Middle frontal gyrus (tissue), 1 donor: ENCODE measurements around the gene RBL2.
"Not testable (repeated sequence)": the region's sequence is repeated elsewhere in the genome, so short reads cannot be mapped to it uniquely, and the experiment has no call there.

Experiments
- DNase-seq: peaks from one replicate; pipeline ENCODE4 v3.0.0-alpha.2; 2015; ENCODE audit warnings: low spot score; ENCODE audit errors: extremely low spot score

RBL2 gene, protein sequence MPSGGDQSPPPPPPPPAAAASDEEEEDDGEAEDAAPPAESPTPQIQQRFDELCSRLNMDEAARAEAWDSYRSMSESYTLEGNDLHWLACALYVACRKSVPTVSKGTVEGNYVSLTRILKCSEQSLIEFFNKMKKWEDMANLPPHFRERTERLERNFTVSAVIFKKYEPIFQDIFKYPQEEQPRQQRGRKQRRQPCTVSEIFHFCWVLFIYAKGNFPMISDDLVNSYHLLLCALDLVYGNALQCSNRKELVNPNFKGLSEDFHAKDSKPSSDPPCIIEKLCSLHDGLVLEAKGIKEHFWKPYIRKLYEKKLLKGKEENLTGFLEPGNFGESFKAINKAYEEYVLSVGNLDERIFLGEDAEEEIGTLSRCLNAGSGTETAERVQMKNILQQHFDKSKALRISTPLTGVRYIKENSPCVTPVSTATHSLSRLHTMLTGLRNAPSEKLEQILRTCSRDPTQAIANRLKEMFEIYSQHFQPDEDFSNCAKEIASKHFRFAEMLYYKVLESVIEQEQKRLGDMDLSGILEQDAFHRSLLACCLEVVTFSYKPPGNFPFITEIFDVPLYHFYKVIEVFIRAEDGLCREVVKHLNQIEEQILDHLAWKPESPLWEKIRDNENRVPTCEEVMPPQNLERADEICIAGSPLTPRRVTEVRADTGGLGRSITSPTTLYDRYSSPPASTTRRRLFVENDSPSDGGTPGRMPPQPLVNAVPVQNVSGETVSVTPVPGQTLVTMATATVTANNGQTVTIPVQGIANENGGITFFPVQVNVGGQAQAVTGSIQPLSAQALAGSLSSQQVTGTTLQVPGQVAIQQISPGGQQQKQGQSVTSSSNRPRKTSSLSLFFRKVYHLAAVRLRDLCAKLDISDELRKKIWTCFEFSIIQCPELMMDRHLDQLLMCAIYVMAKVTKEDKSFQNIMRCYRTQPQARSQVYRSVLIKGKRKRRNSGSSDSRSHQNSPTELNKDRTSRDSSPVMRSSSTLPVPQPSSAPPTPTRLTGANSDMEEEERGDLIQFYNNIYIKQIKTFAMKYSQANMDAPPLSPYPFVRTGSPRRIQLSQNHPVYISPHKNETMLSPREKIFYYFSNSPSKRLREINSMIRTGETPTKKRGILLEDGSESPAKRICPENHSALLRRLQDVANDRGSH

GRCh38 chr16:53434377-53435065 lies at the start of gene RBL2:
RBL2 (plus strand) TSS chr16:53434471; CDS start chr16:53434557, 86 bp downstream.
- peak; percentile 53 for DNase-seq

- DNase-seq, result not testable (repeated sequence)
Measured at GRCh38 chr16:53384610-53385009, 49.7 kb upstream of the RBL2 start.

- DNase-seq, result no peak
Measured at GRCh38 chr16:53404959-53405358, 29.3 kb upstream of the RBL2 start.

DNA sequence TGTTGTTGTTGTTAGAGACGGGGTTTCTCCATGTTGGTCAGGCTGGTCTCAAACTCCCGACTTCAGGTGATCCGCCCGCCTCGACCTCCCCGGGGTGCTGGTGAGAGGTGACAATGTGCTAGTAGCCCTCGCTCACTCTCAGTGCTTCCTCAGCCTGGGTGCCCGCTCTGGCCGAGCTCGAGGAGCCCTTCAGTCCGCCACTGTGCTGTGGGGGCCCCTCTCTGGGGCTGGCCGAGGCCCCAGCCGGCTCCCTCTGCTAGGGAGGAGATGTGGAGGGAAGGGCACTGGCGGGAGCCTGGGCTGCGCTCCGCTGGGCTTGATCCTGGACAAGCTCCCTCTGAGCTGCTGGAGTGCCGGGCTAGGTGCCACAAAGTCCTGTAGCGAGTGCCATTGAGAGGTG lies 21.7 kb upstream of the RBL2 start:
- DNase-seq, result no peak

GRCh38 chr16:53413864-53414263 lies 20.4 kb upstream of the RBL2 start:
- no peak for DNase-seq

DNA sequence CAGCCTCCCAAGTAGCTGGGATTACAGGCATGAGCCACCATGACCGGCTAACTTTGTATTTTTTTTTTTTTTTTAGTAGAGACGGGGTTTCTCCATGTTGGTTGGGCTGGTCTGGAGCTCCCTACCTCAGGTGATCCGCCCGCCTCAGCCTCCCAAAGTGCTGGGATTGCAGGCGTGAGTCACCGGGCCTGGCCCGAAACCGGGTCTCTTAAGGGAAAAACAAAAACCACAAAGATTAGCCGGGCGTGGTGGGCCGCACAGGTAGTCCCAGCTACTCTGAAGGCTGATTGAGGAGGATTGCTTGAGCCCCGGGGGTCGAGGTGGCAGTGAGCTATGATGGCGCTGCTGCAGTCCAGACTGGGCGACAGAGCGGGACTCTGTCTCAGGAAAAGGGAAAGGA lies 19.9 kb upstream of the RBL2 start:
- DNase-seq, result no peak

GRCh38 chr16:53415504-53415903 lies 18.8 kb upstream of the RBL2 start:
- DNase-seq, result no peak

DNA sequence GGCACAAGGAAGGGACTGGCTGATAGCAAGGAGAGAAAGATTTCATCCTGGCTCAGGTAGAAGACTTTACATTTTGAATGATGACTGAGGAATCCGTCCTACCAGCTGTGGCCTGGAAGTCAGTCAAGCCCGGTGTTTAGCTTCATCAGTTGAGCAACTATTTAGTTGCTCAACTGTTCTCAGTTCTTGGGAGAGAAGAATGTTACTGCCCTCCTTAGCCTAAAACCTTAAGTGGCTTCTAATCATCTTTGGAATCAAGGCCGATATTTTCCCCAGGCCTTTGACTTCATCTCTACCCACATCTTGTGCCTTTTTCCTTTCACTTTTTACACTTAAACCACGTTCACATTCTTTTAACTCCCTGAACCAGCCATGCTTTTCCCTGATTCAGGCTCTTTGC lies 17.3 kb upstream of the RBL2 start:
- DNase-seq, result no peak

DNA sequence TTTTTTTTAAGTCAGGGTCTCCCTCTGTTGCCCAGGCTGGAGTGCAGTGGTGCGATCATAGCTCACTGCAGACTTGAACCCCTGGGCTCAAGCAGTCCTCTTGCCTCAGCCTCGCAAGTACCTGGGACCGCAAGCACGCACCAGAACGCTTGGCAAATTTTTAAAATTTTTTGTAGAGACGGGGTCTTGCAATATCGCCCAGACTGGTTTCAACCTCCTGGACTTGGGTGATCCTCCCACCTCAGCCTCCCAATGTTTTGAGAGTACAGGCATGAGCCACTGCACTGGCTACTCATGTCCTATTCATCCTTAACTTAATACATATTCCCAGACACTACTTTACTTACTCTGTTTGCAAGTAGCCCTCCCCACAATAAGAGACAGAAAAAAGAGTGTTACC lies 16.3 kb upstream of the RBL2 start:
- DNase-seq, result no peak

DNA sequence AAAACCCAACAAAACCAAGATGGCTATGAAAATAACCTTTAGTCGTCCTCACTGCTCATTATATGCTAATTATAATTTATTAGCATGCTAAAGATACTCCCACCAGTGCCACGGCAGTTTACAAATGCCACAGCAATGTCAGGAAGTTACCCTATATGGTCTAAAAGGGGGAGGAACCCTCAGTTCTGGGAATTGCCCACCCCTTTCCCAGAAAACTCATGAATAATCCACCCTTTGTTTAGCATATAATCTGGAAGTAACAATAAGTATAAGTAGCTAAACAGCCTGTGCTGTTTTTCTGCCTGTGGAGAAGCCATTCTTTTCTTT lies 14.9 kb upstream of the RBL2 start:
- not testable (repeated sequence) for DNase-seq

- DNase-seq, result no peak
Measured at GRCh38 chr16:53421248-53421647, 13.0 kb upstream of the RBL2 start.

DNA sequence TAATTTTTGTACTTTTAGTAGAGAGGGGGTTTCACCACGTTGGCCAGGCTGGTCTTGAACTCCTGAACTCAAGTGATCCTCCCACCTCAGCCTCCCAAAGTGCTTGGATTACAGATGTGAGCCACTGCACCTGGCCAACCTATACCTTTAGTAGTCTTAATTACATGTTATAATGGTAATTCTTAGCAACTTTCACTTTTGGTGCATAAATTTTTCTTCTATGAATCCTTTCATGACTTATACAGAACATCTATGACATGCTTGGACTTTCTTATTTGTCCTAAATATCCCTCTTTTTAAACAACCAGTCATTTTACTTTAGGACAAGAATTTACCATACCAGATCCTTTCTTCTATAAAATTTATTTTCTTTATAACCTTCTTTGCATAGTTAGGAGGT lies 10.3 kb upstream of the RBL2 start:
- DNase-seq, result not testable (repeated sequence)

GRCh38 chr16:53428681-53429080 lies 5.6 kb upstream of the RBL2 start:
- DNase-seq, result no peak

GRCh38 chr16:53429221-53429943 lies 4.9 kb upstream of the RBL2 start:
- no peak for DNase-seq

DNA sequence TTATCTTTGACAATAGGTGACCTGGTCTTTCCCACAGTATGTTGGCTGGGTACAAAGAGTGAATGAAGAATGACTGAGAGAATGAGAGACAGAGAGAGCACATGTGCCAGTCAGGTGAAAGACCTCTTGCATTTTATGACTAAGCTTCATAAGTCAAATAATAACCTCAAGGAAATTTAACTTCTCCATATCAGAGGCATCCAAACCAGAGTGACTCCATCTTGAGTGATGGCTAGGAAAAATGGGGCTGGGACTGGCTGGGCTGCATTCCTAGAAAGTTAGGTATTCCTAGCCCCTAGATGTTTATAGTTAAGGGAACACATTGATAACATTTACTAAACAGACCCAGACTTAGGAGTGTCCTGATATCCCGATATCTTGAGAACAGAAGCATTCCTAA lies 3.9 kb upstream of the RBL2 start:
- DNase-seq, result no peak

- no peak for DNase-seq
Measured at GRCh38 chr16:53433509-53433908, 762 bp upstream of the RBL2 start.

- DNase-seq, result no peak
Measured at GRCh38 chr16:53433930-53434376, 318 bp upstream of the RBL2 start.

DNA sequence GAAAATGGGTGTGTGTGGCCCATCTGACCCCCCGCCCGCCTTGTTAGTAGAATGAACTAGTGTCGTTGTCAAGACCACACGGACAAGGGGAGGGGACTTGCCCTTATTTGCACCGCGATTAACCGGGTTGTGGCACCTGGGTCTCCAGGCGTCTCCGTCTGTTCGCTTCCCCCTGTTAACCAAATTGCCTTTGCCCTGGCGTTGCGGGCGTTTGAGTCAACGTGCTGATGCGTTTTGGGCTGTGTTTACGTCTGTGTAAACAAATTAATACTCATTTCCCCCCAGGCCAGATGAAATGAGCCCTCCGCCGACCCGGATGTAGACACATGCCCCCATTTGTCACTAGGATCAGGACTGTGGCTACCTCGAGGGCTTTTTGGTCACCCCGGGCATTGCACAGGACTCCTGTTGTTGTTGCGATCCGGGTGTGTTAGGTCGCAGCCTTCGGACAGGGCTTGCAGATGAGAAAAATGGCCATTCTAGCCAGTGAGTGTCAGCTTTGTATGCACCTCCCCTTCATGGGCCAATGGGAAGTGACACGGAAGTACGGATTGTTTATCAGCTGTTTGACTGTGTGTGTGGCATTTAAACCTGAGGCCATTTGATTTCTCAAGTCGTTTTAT lies 906 bp downstream of the RBL2 start:
- DNase-seq, result peak; percentile 71

GRCh38 chr16:53440125-53440524 lies 5.9 kb downstream of the RBL2 start:
- no peak for DNase-seq

DNA sequence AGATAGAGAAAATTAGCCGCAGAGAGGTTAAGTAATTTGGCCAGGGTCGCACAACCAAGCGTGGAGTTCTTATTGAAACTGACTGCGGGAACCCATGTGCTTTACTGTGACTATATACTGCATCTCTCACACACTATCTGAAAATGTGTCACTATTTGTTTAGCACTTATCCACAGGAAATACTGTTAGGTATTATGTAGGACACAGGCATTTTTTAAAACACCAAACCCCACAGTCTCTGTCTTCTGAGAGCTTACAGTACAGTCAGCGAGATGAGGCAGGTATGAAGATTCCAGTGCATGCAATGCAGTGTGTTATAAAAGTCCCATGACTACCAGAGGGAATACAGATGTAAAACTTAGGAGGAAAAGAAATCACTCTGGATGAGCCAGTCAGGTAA lies 11.3 kb downstream of the RBL2 start:
- DNase-seq, result no peak
